Astrocyte (in vitro differentiated cells and primary cell): Measurements from ENCODE around the gene MTCH1.

Experiments used
- EZH2 ChIP-seq: IDR thresholded peaks from 2 replicates; pipeline ENCODE4 v1.6.1; 2012; ENCODE audit warnings: mild to moderate bottlenecking, low read length, inconsistent platforms; ENCODE audit not compliant: insufficient read depth
- TF ChIP-seq, protein P1 (sequence below): IDR thresholded peaks from 2 replicates; pipeline ENCODE4 v1.5.1; 2011; ENCODE audit warnings: low read depth, mild to moderate bottlenecking, inconsistent platforms, low read length, moderate library complexity; ENCODE audit not compliant: insufficient read depth

DNA sequence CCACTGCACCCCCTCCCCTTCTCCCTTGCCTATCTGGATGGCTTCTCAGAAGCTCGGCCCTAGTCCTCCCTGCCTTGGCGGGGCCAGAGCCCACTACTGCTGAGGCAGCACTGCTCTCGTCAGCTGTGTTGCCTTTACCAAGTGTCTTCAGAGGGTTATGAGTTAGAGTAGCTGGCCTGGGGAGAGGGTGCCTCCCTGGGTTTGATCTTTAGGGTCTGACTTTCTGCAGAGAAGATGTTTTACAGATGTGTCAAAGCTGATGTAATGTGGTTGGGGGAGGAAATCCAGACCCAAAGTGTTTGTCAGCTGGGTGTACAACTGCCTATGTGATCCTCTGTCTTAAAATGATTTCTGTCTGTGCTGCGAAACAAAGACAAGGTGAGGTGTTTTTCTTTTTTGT lies 61.9 kb downstream of the MTCH1 start:
- TF ChIP-seq, protein P1, sequence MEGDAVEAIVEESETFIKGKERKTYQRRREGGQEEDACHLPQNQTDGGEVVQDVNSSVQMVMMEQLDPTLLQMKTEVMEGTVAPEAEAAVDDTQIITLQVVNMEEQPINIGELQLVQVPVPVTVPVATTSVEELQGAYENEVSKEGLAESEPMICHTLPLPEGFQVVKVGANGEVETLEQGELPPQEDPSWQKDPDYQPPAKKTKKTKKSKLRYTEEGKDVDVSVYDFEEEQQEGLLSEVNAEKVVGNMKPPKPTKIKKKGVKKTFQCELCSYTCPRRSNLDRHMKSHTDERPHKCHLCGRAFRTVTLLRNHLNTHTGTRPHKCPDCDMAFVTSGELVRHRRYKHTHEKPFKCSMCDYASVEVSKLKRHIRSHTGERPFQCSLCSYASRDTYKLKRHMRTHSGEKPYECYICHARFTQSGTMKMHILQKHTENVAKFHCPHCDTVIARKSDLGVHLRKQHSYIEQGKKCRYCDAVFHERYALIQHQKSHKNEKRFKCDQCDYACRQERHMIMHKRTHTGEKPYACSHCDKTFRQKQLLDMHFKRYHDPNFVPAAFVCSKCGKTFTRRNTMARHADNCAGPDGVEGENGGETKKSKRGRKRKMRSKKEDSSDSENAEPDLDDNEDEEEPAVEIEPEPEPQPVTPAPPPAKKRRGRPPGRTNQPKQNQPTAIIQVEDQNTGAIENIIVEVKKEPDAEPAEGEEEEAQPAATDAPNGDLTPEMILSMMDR = no peak
- TF ChIP-seq EZH2 = no peak
